Breast epithelium (tissue), 4 donors: ENCODE measurements around the gene GFOD1. TPM values are rescaled to one million over a fixed set of nuclear protein-coding genes. Genes with fewer than 3 reads are reported as not detected.
A peak's percentile ranks its signal among the peaks of the same experiment; 100 is the strongest.

ENCODE experiments used
- DNase-seq, 2 donors: peaks; one replicate each; pipeline ENCODE4 v3.0.0-alpha.2; 2019; ENCODE audit warnings: low spot score in 2 of 2
- H3K27ac ChIP-seq, 2 donors: fragments of 200-600 bp; sonication (generic) in 1 of 2; one replicate each; pipeline ENCODE4 v1.5.1; 2016 to 2019; ENCODE audit warnings: mild to moderate bottlenecking in 1 of 2
- H3K27me3 ChIP-seq, 2 donors: fragments of 200-600 bp; sonication (generic) in 1 of 2; one replicate each; pipeline versions ENCODE4 v1.5.1 to v1.6.0; 2017 to 2019; ENCODE audit warnings: control low read depth in 1 of 2, mild to moderate bottlenecking in 1 of 2
- H3K36me3 ChIP-seq: fragments of 200-600 bp; one replicate; pipeline ENCODE4 v1.5.1; 2019
- H3K4me1 ChIP-seq, 2 donors: fragments of 200-600 bp; sonication (generic); one replicate each; pipeline ENCODE4 v1.5.1; 2016 to 2019; ENCODE audit warnings: control low read depth in 1 of 2
- H3K4me3 ChIP-seq, 3 donors: fragments of 200-600 bp; sonication (generic); 1 replicate in 2 of 3; 2 replicates in 1 of 3; pipeline ENCODE4 v1.5.1; 2016 to 2019; ENCODE audit warnings: mild to moderate bottlenecking in 3 of 3, moderate library complexity in 2 of 3
- H3K9me3 ChIP-seq, 2 donors: fragments of 200-600 bp; sonication (generic) in 1 of 2; one replicate each; pipeline ENCODE4 v1.5.1; 2016 to 2019; ENCODE audit warnings: control low read depth in 1 of 2
- POLR2A ChIP-seq: fragments of 450-650 bp; IDR thresholded peaks from one replicate; pipeline ENCODE4 v1.6.1; 2016; ENCODE audit warnings: antibody characterized with exemption, mild to moderate bottlenecking, moderate library complexity
- POLR2AphosphoS5 ChIP-seq, 3 donors: sonication (generic); formaldehyde crosslinking; IDR thresholded peaks; one replicate each; pipeline ENCODE4 v1.6.1; 2017; ENCODE audit warnings: antibody characterized with exemption in 3 of 3
- intact Hi-C: fragments of 100-400 bp; cut with DNase I; formaldehyde crosslinking; loops from one replicate; pipeline ENCODE4 v1.15.1; 2023; ENCODE audit warnings: low total_unique reads
- total RNA-seq, 3 donors: library from RNA; depleted of rRNA; stranded (reverse); fragments of >200 nt; gene quantifications; one replicate each; pipeline ENCODE4 v1.1.0, GENCODE V29; 2016
- TF ChIP-seq, protein P1 (sequence below), 3 donors: fragments of 450-650 bp; IDR thresholded peaks; one replicate each; pipeline ENCODE4 v1.5.1; 2016 to 2017; ENCODE audit warnings: antibody characterized with exemption in 3 of 3, mild to moderate bottlenecking in 3 of 3, moderate library complexity in 3 of 3

The GFOD1 gene
- total RNA-seq, 3 donors from 2014 or later, result 11.6 to 33.3 (median 23.3) TPM

DNA sequence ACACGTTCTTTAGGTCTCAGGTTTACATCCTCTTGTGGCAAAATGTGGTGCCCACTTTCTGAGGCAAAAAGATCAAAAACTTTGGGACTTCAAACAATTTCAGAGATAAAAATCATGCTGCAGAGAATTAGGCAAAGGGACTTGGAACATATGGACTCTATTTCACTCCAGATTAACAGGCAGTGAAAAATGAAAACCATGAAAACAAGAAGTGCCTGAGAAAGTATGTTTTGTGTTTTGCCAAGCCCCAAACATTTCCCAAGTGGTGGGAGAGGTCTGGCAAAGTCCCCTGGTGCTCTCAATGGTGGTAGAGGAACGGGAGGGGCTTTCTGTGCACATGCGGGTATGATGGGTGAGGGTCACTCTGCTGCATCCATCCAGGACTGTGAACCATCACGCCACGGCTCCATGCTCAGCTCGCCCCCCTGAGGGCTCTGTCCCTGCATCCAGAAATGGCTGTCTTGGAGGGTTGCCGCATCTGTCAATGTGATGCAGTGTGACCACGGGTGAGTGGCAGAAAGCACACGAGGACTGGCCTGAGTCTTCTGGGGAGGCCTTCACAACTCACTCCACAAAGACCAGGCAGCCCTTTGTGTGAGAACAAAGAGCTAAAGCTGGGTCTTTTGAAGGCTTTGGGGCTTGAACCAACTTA lies 115.9 kb downstream of the GFOD1 start:
- intact Hi-C loops, result no loop called here
- no peak overlapping the region for H3K27ac ChIP-seq

DNA sequence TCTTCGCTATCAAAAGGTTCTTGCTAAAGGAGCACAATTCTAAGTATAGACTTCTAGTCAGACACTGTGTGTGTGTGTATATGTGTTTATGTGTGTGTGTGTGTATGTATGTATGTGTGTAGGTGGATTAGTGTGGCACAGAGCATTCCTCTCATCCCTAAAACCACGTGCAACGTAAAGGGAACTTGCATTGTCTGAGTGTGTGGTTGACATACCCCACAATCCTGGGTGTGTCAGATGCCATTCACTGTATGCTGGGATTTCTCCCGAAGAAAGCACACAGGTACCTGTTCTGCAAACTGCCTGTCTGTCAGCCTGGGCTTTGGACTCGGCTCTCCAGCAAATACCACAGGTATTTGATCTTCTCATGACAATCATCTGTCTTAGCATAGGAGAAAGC lies 116.8 kb downstream of the GFOD1 start:
- H3K27me3 ChIP-seq, result no peaks in the 10 kb centered on the region
- intact Hi-C loops, result no loop called here
- no peak for DNase-seq
- TF ChIP-seq POLR2AphosphoS5 (IDR thresholded peaks at IDR 0.05), result no peak
- TF ChIP-seq POLR2A, result no peak
- TF ChIP-seq, protein P1, sequence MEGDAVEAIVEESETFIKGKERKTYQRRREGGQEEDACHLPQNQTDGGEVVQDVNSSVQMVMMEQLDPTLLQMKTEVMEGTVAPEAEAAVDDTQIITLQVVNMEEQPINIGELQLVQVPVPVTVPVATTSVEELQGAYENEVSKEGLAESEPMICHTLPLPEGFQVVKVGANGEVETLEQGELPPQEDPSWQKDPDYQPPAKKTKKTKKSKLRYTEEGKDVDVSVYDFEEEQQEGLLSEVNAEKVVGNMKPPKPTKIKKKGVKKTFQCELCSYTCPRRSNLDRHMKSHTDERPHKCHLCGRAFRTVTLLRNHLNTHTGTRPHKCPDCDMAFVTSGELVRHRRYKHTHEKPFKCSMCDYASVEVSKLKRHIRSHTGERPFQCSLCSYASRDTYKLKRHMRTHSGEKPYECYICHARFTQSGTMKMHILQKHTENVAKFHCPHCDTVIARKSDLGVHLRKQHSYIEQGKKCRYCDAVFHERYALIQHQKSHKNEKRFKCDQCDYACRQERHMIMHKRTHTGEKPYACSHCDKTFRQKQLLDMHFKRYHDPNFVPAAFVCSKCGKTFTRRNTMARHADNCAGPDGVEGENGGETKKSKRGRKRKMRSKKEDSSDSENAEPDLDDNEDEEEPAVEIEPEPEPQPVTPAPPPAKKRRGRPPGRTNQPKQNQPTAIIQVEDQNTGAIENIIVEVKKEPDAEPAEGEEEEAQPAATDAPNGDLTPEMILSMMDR (IDR thresholded peaks at IDR 0.05), result no peak
- no peaks in the 10 kb centered on the region for H3K4me1 ChIP-seq
- H3K4me3 ChIP-seq, result no peak overlapping the region
- no peaks in the 10 kb centered on the region for H3K36me3 ChIP-seq
- no peaks in the 10 kb centered on the region for H3K9me3 ChIP-seq
- H3K27ac ChIP-seq, result no peak overlapping the region

More for the DNA sequence above, 115.9 kb downstream of the GFOD1 start:
- DNase-seq, result no peak
- no peak overlapping the region for H3K4me3 ChIP-seq
- no peaks in the 10 kb centered on the region for H3K9me3 ChIP-seq
- TF ChIP-seq, protein P1 (IDR thresholded peaks at IDR 0.05), result no peak
- no peak for TF ChIP-seq POLR2AphosphoS5 (IDR thresholded peaks at IDR 0.05)
- TF ChIP-seq POLR2A, result no peak
- no peaks in the 10 kb centered on the region for H3K27me3 ChIP-seq
- no peaks in the 10 kb centered on the region for H3K4me1 ChIP-seq
- H3K36me3 ChIP-seq, result no peaks in the 10 kb centered on the region

- Histone ChIP-seq H3K4me3 (no peak overlapping the region), H3K27ac (no peak overlapping the region), H3K9me3 (no peaks in the 10 kb centered on the region), H3K36me3 (no peaks in the 10 kb centered on the region), H3K27me3 (no peaks in the 10 kb centered on the region), H3K4me1 (no peaks in the 10 kb centered on the region)
- TF ChIP-seq POLR2A (no peak), POLR2AphosphoS5 (IDR thresholded peaks at IDR 0.05) (no peak)
- TF ChIP-seq, protein P1 (IDR thresholded peaks at IDR 0.05), result no peak
- DNase-seq, result no peak
- intact Hi-C loops, result loop anchor here (10.0 kb wide), 1 partner anchor 1785 kb away; no protein-coding TSS in a partner anchor
These were observed 117.8 kb downstream of the GFOD1 start for GRCh38 chr6:13369591-13369990.

- TF ChIP-seq, protein P1 (IDR thresholded peaks at IDR 0.05), result no peak
- TF ChIP-seq POLR2AphosphoS5 (IDR thresholded peaks at IDR 0.05) (no peak), POLR2A (no peak)
- Histone ChIP-seq H3K36me3 (no peaks in the 10 kb centered on the region), H3K27ac (no peak overlapping the region), H3K9me3 (no peaks in the 10 kb centered on the region), H3K27me3 (no peaks in the 10 kb centered on the region), H3K4me3 (no peak overlapping the region), H3K4me1 (no peaks in the 10 kb centered on the region)
- intact Hi-C loops, result loop anchor here (10.0 kb wide), 1 partner anchor 1784 kb away; no protein-coding TSS in a partner anchor
- DNase-seq, result no peak
These were observed 118.7 kb downstream of the GFOD1 start for GRCh38 chr6:13368731-13369115.

- Histone ChIP-seq H3K36me3 (no peaks in the 10 kb centered on the region), H3K27me3 (no peaks in the 10 kb centered on the region), H3K27ac (peak overlapping the region in 1 of 2 donors; percentile 5), H3K4me1 (no peaks in the 10 kb centered on the region), H3K4me3 (no peak overlapping the region), H3K9me3 (no peaks in the 10 kb centered on the region)
- intact Hi-C loops, result loop anchor here (10.0 kb wide), 1 partner anchor 1783 kb away; no protein-coding TSS in a partner anchor
- TF ChIP-seq, protein P1 (IDR thresholded peaks at IDR 0.05), result no peak
- no peak for TF ChIP-seq POLR2A
- no peak for DNase-seq
These were observed 119.2 kb downstream of the GFOD1 start for GRCh38 chr6:13368079-13368730.
